ENCODE measurements around the gene PRDM5. TPM values are rescaled to one million over a fixed set of nuclear protein-coding genes. Genes with fewer than 3 reads are reported as not detected.

The PRDM5 gene
- polyA plus RNA-seq, 1 donor (not counting 4 experiments of a cell fraction or from before 2014, with no cell fraction given): 3.6 TPM

DNA sequence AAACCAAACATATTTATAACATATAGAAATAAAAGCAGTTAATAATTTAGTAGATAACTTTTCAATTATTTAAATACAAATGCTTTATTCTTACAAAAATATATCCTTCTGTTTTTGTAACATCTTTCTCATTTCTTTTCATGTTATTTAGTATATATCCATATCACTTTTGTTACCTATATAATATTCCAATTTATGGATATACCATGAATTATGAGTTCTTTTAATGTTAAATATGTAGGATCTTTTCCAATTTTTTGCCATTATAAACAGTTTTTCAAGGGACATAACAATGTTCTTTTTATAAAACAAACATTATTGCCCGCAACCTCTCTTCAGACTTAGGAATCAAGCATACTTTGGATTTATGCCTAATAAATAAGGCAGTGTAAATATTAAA, 151.6 kb downstream of the PRDM5 start:
- H3K9me3 ChIP-seq (ENCODE audit: control insufficient read depth, low read depth, low read length): no peaks in the 10 kb centered on the region
- no peaks in the 10 kb centered on the region for H3K79me2 ChIP-seq (ENCODE audit: control insufficient read depth, insufficient read depth, low read length)
- DNase-seq (ENCODE audit: low read depth, low spot score) (no peak), FAIRE-seq (no peak)
- no peak overlapping the region for H3K4me2 ChIP-seq (ENCODE audit: control insufficient read depth, extremely low read depth, insufficient read depth, low read depth, low read length)
- no peak overlapping the region for H3K27ac ChIP-seq (ENCODE audit: control insufficient read depth, insufficient read depth, low read length)
- H3K27me3 ChIP-seq (ENCODE audit: control insufficient read depth, extremely low read depth, insufficient read depth, low read length): no peaks in the 10 kb centered on the region
- H3K9me1 ChIP-seq (ENCODE audit: control insufficient read depth, extremely low read depth, insufficient read depth, low read length): no peaks in the 10 kb centered on the region
- H3K4me1 ChIP-seq (ENCODE audit: control insufficient read depth, extremely low read depth, insufficient read depth, low read length): no peaks in the 10 kb centered on the region
- no peak for TF ChIP-seq EZH2 (IDR thresholded peaks at IDR 0.05; ENCODE audit: low read length)
- TF ChIP-seq, protein P1, sequence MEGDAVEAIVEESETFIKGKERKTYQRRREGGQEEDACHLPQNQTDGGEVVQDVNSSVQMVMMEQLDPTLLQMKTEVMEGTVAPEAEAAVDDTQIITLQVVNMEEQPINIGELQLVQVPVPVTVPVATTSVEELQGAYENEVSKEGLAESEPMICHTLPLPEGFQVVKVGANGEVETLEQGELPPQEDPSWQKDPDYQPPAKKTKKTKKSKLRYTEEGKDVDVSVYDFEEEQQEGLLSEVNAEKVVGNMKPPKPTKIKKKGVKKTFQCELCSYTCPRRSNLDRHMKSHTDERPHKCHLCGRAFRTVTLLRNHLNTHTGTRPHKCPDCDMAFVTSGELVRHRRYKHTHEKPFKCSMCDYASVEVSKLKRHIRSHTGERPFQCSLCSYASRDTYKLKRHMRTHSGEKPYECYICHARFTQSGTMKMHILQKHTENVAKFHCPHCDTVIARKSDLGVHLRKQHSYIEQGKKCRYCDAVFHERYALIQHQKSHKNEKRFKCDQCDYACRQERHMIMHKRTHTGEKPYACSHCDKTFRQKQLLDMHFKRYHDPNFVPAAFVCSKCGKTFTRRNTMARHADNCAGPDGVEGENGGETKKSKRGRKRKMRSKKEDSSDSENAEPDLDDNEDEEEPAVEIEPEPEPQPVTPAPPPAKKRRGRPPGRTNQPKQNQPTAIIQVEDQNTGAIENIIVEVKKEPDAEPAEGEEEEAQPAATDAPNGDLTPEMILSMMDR (optimal IDR thresholded peaks at IDR 0.05 in 1 of 3, IDR thresholded peaks at IDR 0.05 in 1 of 3, conservative IDR thresholded peaks at IDR 0.05 in 1 of 3; ENCODE audit: extremely low read depth in 1 of 3, insufficient read depth in 2 of 3, low read length in 3 of 3): no peak
- no peak overlapping the region for H2AFZ ChIP-seq (ENCODE audit: control insufficient read depth, low read length)
- H3K36me3 ChIP-seq (ENCODE audit: control insufficient read depth in 2 of 2, extremely low read depth in 1 of 2, insufficient read depth in 2 of 2, low read length in 2 of 2): no peaks in the 10 kb centered on the region
- H3K9ac ChIP-seq (ENCODE audit: control insufficient read depth, extremely low read depth, insufficient read depth, low read length): no peak overlapping the region
- no peak overlapping the region for H3K4me3 ChIP-seq (ENCODE audit: control insufficient read depth in 2 of 3, extremely low read depth in 1 of 3, insufficient read depth in 2 of 3, low read depth in 1 of 3, low read length in 3 of 3)
- H4K20me1 ChIP-seq (ENCODE audit: control insufficient read depth, extremely low read depth, insufficient read depth, low read length): no peaks in the 10 kb centered on the region
- dilution Hi-C loops (cut with MboI; ENCODE audit: extremely low pct_ligation_motif_present, low sequenced_read_pairs): no loop called here

DNA sequence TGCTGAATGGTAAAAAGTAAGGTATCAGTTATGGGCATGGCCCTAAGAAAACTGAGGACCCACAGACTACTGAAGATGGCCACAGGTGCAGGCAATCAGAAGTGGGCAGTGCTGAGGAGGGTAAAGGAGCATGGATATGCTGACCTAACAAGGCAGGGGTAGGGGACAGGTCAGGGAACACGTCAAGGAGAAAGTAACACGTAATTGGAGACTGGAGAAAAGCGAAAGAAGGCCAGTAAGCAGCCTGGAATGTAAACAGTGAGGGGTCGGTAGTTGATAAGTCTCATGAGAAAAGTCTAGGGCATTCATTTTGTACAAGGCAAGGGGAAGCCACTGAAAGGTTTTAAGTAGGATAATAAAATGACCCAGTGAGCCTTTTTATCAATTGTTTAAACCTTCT, 153.3 kb downstream of the PRDM5 start:
- no peaks in the 10 kb centered on the region for H3K4me1 ChIP-seq (ENCODE audit: control insufficient read depth, extremely low read depth, insufficient read depth, low read length)
- DNase-seq (ENCODE audit: low read depth, low spot score): no peak
- no peaks in the 10 kb centered on the region for H3K79me2 ChIP-seq (ENCODE audit: control insufficient read depth, insufficient read depth, low read length)
- H3K27ac ChIP-seq (ENCODE audit: control insufficient read depth, insufficient read depth, low read length): no peak overlapping the region
- H3K36me3 ChIP-seq (ENCODE audit: control insufficient read depth in 2 of 2, extremely low read depth in 1 of 2, insufficient read depth in 2 of 2, low read length in 2 of 2): no peaks in the 10 kb centered on the region
- TF ChIP-seq, protein P1 (optimal IDR thresholded peaks at IDR 0.05 in 1 of 3, IDR thresholded peaks at IDR 0.05 in 1 of 3, conservative IDR thresholded peaks at IDR 0.05 in 1 of 3; ENCODE audit: extremely low read depth in 1 of 3, insufficient read depth in 2 of 3, low read length in 3 of 3): no peak
- TF ChIP-seq EZH2 (IDR thresholded peaks at IDR 0.05; ENCODE audit: low read length): no peak
- no peaks in the 10 kb centered on the region for H3K9me3 ChIP-seq (ENCODE audit: control insufficient read depth, low read depth, low read length)
- H3K4me2 ChIP-seq (ENCODE audit: control insufficient read depth, extremely low read depth, insufficient read depth, low read depth, low read length): no peak overlapping the region
- no peaks in the 10 kb centered on the region for H4K20me1 ChIP-seq (ENCODE audit: control insufficient read depth, extremely low read depth, insufficient read depth, low read length)
- H3K4me3 ChIP-seq (ENCODE audit: control insufficient read depth in 2 of 3, extremely low read depth in 1 of 3, insufficient read depth in 2 of 3, low read depth in 1 of 3, low read length in 3 of 3): no peak overlapping the region
- dilution Hi-C loops (cut with MboI; ENCODE audit: extremely low pct_ligation_motif_present, low sequenced_read_pairs): no loop called here
- no peaks in the 10 kb centered on the region for H3K27me3 ChIP-seq (ENCODE audit: control insufficient read depth, extremely low read depth, insufficient read depth, low read length)
- H2AFZ ChIP-seq (ENCODE audit: control insufficient read depth, low read length): no peak overlapping the region
- H3K9me1 ChIP-seq (ENCODE audit: control insufficient read depth, extremely low read depth, insufficient read depth, low read length): no peaks in the 10 kb centered on the region
- H3K9ac ChIP-seq (ENCODE audit: control insufficient read depth, extremely low read depth, insufficient read depth, low read length): no peak overlapping the region
- FAIRE-seq: no peak

Data from keratinocyte (primary cell).